Aorta (tissue), 5 donors: Measurements from ENCODE around the gene LPCAT3. TPM values are rescaled to one million over a fixed set of nuclear protein-coding genes. Genes with fewer than 3 reads are reported as not detected.

Experiments used
- ATAC-seq: fragments of 200-7000 bp; cut with Tn5 transposase; one replicate; pipeline ENCODE4 v1.9.1; 2022; ENCODE audit warnings: moderate library complexity; ENCODE audit not compliant: low FRiP score
- DNase-seq, 2 donors: peaks; one replicate each; pipeline ENCODE4 v3.0.0-alpha.2; 2020
- H3K27ac ChIP-seq, 2 donors: one replicate each; pipeline ENCODE4 v1.5.1; 2013; ENCODE audit warnings: low read length in 2 of 2, mild to moderate bottlenecking in 2 of 2, moderate library complexity in 2 of 2, control low read depth in 1 of 2, inconsistent platforms in 1 of 2, low read depth in 1 of 2
- H3K27me3 ChIP-seq, 2 donors: one replicate each; pipeline ENCODE4 v1.6.1; 2013; ENCODE audit warnings: control low read depth in 1 of 2, low read length in 1 of 2, mild to moderate bottlenecking in 1 of 2, moderate library complexity in 1 of 2; ENCODE audit not compliant: insufficient read depth in 2 of 2, control insufficient read depth in 1 of 2
- H3K36me3 ChIP-seq, 2 donors: one replicate each; pipeline ENCODE4 v1.6.1; 2013; ENCODE audit warnings: control low read depth in 1 of 2, low read length in 1 of 2, mild to moderate bottlenecking in 1 of 2; ENCODE audit not compliant: insufficient read depth in 2 of 2, control insufficient read depth in 1 of 2
- H3K4me1 ChIP-seq, 2 donors: one replicate each; pipeline ENCODE4 v1.6.1; 2013; ENCODE audit warnings: low read length in 2 of 2, control low read depth in 1 of 2, mild to moderate bottlenecking in 1 of 2, moderate library complexity in 1 of 2; ENCODE audit not compliant: insufficient read depth in 2 of 2, control insufficient read depth in 1 of 2
- H3K4me3 ChIP-seq, 2 donors: one replicate each; pipeline ENCODE4 v1.5.1; 2013; ENCODE audit warnings: low read length in 2 of 2, control low read depth in 1 of 2, mild to moderate bottlenecking in 1 of 2
- H3K9me3 ChIP-seq: one replicate; pipeline ENCODE4 v1.6.1; 2013; ENCODE audit warnings: mild to moderate bottlenecking, low read length; ENCODE audit not compliant: control insufficient read depth
- WGBS, 2 donors: extraction: QIAGEN DNeasy Blood & Tissue Kit; methylation state at CpG; one replicate each; pipeline ENCODE4 v1.1.7; 2013; 5-methylcytosine and 5-hydroxymethylcytosine counted together
- intact Hi-C, 2 donors: fragments of 100-400 bp; cut with DNase I; formaldehyde crosslinking; loops; one replicate each; pipeline versions ENCODE4 v1.14.2 to v1.15.0; 2022
- polyA plus RNA-seq, 2 donors: library from polyadenylated mRNA; stranded (reverse); fragments of 200-250 nt; gene quantifications; one replicate each; pipeline ENCODE4 v1.2.3, GENCODE V29; 2013
- total RNA-seq, 2 donors: library from RNA; stranded (reverse); fragmentation: NEBNext Ultra II Directional; extraction: Animal tissue kit (Norgen Biotek cat#: 25700); gene quantifications; one replicate each; pipeline ENCODE4 v1.2.1, GENCODE V29; 2021
- donor health status: healthy with polysubstance abuse.
- donor health status: Bipolar disorder and iron deficiency.
- donor health status: DM: no; HTN: no; CAD: no.
- donor health status: DM: no; HTN: no; CAD: no.
- donor health status: DM: yes; HTN: yes; CAD: no.

Gene LPCAT3
- total and polyA plus RNA-seq, 4 donors, result 10.1 to 33.2 (median 28.1) TPM

DNA sequence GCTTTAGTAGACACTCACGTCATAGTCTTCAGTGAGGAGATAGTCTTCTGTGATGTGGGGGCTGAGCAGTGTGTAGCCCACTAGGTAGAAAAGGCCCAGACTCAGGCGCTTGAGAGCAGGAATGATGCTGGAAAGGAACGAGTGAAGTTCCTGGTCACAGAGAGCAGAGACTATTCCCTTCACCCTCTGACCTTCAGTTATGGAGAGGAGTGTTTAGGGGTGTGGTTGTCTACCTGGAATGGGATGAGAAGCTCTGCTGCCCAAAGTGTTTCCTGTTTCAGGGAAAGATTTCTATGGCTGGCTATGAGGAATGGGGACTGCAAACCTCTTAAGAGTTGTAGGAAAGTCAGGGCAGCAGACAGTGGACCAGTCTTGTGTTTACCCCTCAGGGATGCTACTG lies 38.8 kb downstream of the LPCAT3 start:
- ATAC-seq, result no peak
- Histone ChIP-seq H3K27ac (no peak overlapping the region), H3K9me3 (no peaks in the 10 kb centered on the region), H3K4me1 (no peaks in the 10 kb centered on the region), H3K4me3 (no peak overlapping the region), H3K27me3 (no peaks in the 10 kb centered on the region), H3K36me3 (peaks cover 8 to 10% of the 10 kb centered on the region in 2 donors)
- DNase-seq, result no peak
- 80 to 84% methylated on average over 3 of the region's 3 CpGs for WGBS, 2 donors
- intact Hi-C loops, result no loop called here

DNA sequence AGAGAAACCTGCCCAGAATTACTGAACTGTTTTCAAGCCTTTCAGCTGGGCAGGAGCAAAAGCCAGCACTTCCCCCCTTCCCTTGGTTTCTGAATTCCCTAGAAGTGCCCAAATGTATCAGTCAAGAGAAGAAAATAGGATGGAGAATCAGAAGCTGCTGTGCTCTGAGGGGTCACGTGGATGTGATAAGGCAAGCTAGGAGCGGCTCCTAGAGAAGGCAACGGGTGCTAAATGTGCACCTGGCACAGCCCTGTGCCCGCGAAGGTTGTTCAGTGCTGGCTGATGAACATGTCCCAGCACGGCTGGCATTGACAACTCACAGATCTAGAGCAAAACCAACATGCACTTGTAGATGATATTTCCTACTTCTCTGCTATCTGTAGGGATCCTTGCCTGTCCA lies 39.3 kb downstream of the LPCAT3 start:
- no peak for ATAC-seq
- H3K36me3 ChIP-seq, result peaks cover 8 to 10% of the 10 kb centered on the region in 2 donors
- 75 to 77% methylated on average over 6 of the region's 6 CpGs for WGBS, 2 donors

DNA sequence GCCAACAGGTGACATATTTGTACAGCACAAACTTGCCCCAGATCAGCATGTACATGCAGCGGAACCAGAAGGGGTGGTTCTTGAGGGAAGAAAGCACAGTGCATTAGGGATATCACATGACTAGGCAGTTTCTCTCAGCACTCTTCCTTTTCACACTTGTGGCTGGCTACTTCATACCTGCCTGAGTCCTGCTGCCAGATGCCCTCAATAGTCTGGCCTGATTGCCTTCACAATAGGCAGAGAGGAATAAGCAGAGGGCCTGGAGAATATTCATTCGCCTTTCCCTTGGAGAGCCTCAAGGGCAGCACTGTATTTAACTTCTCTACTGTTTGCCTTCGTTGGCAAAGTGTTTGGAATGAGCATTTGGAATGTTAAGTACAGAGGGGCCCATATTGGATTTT lies 39.7 kb downstream of the LPCAT3 start:
- Histone ChIP-seq H3K4me3 (no peak overlapping the region), H3K36me3 (peaks cover 8 to 11% of the 10 kb centered on the region in 2 donors), H3K4me1 (no peaks in the 10 kb centered on the region), H3K27ac (no peak overlapping the region), H3K9me3 (no peaks in the 10 kb centered on the region), H3K27me3 (no peaks in the 10 kb centered on the region)
- ATAC-seq (no peak), DNase-seq (no peak)
- intact Hi-C loops, result no loop called here
- WGBS, 2 donors, result 77 to 85% methylated on average over 3 of the region's 3 CpGs

More for the DNA sequence above, 39.3 kb downstream of the LPCAT3 start:
- H3K9me3 ChIP-seq, result no peaks in the 10 kb centered on the region
- H3K27ac ChIP-seq, result no peak overlapping the region
- no peaks in the 10 kb centered on the region for H3K27me3 ChIP-seq
- intact Hi-C loops, result no loop called here
- DNase-seq, result no peak
- H3K4me1 ChIP-seq, result no peaks in the 10 kb centered on the region
- H3K4me3 ChIP-seq, result no peak overlapping the region

- H3K27ac ChIP-seq, result no peak overlapping the region
- peaks cover 8 to 11% of the 10 kb centered on the region in 2 donors for H3K36me3 ChIP-seq
- intact Hi-C loops, result no loop called here
- no peak overlapping the region for H3K4me3 ChIP-seq
- no peaks in the 10 kb centered on the region for H3K27me3 ChIP-seq
- no peaks in the 10 kb centered on the region for H3K4me1 ChIP-seq
- 91 to 93% methylated on average over 6 of the region's 6 CpGs for WGBS, 2 donors
- H3K9me3 ChIP-seq, result no peaks in the 10 kb centered on the region
- no peak for DNase-seq
- ATAC-seq, result no peak
Observed at GRCh38 chr12:6978188-6978587, 40.1 kb downstream of the LPCAT3 start.

- no peaks in the 10 kb centered on the region for H3K27me3 ChIP-seq
- 68% methylated on average over 10 of the region's 10 CpGs for WGBS, 2 donors
- DNase-seq (no peak), ATAC-seq (no peak)
- no peak overlapping the region for H3K4me3 ChIP-seq
- no peak overlapping the region for H3K27ac ChIP-seq
- intact Hi-C loops, result no loop called here
- H3K9me3 ChIP-seq, result no peaks in the 10 kb centered on the region
- peaks cover 8 to 11% of the 10 kb centered on the region in 2 donors for H3K36me3 ChIP-seq
- H3K4me1 ChIP-seq, result no peaks in the 10 kb centered on the region
Observed at GRCh38 chr12:6977653-6978052, 40.6 kb downstream of the LPCAT3 start.

DNA sequence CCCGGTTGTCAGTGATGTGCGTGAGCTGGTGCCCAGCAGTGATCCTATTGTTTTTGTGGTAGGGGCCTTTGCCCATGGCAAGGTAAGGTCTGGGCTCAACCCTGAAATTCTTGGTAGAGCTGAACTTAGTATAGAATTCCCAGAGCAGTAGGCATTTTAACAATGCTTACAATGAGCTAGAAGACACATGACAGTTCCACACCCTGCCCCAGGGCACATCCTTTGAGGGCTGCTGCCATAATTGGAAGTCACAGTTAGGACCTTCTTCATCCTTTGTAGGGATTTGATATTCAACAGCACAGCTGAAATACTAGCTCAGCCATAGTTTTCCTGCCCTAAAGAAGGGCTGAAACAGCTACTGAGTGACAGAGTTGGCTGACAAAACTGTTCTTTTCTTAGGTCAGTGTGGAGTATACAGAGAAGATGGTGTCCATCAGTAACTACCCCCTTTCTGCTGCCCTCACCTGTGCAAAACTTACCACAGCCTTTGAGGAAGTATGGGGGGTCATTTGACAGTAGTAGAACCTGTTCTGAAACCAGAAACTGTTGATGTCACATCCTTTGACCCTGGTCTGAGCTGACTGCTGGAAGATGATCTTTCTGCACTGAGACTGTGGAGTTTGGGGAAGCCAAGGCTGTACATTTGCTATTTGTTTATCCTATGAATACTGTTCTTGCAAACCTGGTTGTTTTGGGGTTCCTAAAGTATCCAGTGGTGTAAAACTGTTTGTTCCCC lies 42.8 kb downstream of the LPCAT3 start:
- intact Hi-C loops, result no loop called here
- WGBS, 2 donors, result 80 to 84% methylated on average over 2 of the region's 2 CpGs
- no peaks in the 10 kb centered on the region for H3K9me3 ChIP-seq
- peaks cover 8% of the 10 kb centered on the region in 2 donors for H3K36me3 ChIP-seq
- DNase-seq, result no peak
- no peaks in the 10 kb centered on the region for H3K27me3 ChIP-seq
- no peak overlapping the region for H3K4me3 ChIP-seq
- no peak for ATAC-seq
- no peak overlapping the region for H3K27ac ChIP-seq
- H3K4me1 ChIP-seq, result no peaks in the 10 kb centered on the region

GRCh38 chr12:6974180-6974579 lies 44.1 kb downstream of the LPCAT3 start:
- DNase-seq, result no peak

GRCh38 chr12:6970096-6970527 lies 48.2 kb downstream of the LPCAT3 start:
- 0% methylated on average over 31 of the region's 31 CpGs for WGBS, 2 donors
- Histone ChIP-seq H3K27me3 (no peaks in the 10 kb centered on the region), H3K4me3 (peak overlapping the region; percentile 68 to 75), H3K4me1 (peaks cover 4 to 5% of the 10 kb centered on the region in 2 donors), H3K9me3 (no peaks in the 10 kb centered on the region), H3K36me3 (peaks cover 1 to 7% of the 10 kb centered on the region in 2 donors), H3K27ac (peak overlapping the region in 1 of 2 donors; percentile 38)
- intact Hi-C loops, result loop anchor here in 1 of 2 donors (5.0 kb wide), 2 partner anchors 47 to 127 kb away; partner anchors contain the start of gene LPCAT3
- no peak for ATAC-seq
- DNase-seq, result no peak

More at GRCh38 chr12:6974180-6974579, 44.1 kb downstream of the LPCAT3 start:
- no peak for ATAC-seq
- no peak overlapping the region for H3K4me3 ChIP-seq
- peaks cover 6 to 8% of the 10 kb centered on the region in 2 donors for H3K36me3 ChIP-seq
- H3K27ac ChIP-seq, result no peak overlapping the region
- H3K9me3 ChIP-seq, result no peaks in the 10 kb centered on the region
- intact Hi-C loops, result loop anchor here in 1 of 2 donors (5.0 kb wide), 2 partner anchors 43 to 123 kb away; partner anchors contain the start of gene LPCAT3
- 92 to 93% methylated on average over 6 of the region's 6 CpGs for WGBS, 2 donors
- H3K27me3 ChIP-seq, result no peaks in the 10 kb centered on the region
- peaks cover 2 to 3% of the 10 kb centered on the region in 2 donors for H3K4me1 ChIP-seq

DNA sequence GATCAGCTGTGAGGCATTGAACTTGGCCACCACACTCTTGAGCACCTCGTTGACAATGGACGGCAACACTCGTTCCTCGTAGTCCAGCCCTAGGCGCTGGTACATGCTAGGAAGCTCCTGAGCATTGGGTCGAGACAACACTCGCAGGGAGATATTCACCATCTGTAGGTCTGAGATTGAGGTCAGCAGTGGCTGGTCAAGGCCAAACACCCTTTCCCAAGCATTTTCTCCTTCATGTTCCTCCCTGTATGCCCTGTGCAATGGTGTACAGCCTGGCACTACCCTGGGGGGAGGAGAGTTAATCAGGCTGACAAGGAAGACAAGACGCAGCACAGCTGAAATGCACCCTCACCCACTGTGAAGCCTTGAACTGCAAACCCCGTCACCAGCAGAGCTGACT lies 49.9 kb downstream of the LPCAT3 start:
- H3K4me3 ChIP-seq, result no peak overlapping the region
- peaks cover 0 to 6% of the 10 kb centered on the region in 2 donors for H3K36me3 ChIP-seq
- intact Hi-C loops, result no loop called here
- peaks cover 4 to 5% of the 10 kb centered on the region in 2 donors for H3K4me1 ChIP-seq
- H3K27ac ChIP-seq, result no peak overlapping the region
- no peaks in the 10 kb centered on the region for H3K9me3 ChIP-seq
- 85 to 88% methylated on average over 9 of the region's 9 CpGs for WGBS, 2 donors
- DNase-seq (peak in 1 of 2 donors; percentile 46), ATAC-seq (no peak)
- no peaks in the 10 kb centered on the region for H3K27me3 ChIP-seq
